ENCODE measurements around the gene BECN2.
"Not testable (repeated sequence)": the region's sequence is repeated elsewhere in the genome, so short reads cannot be mapped to it uniquely, and the experiment has no call there.

Gene BECN2

DNA sequence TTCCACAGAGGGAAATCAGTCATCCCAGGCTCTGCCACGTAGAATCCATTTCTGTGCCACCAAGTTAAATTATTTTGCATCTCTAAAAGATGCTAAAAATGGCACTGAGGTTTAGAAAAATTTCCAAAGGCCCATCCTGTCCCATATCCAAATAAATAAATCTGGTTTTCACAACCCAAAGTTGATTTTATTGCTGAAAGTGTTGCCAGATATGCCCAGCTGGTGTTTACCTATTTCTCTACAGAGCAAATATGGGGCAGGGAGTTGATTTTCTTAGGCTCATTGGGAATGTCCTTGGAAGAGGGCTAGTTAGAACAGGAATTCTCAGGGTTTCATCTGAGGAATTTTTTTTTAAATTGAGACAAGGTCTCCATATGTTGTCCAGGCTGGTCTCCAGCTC is 22.4 kb downstream of the BECN2 start:
- no peak for DNase-seq

DNA sequence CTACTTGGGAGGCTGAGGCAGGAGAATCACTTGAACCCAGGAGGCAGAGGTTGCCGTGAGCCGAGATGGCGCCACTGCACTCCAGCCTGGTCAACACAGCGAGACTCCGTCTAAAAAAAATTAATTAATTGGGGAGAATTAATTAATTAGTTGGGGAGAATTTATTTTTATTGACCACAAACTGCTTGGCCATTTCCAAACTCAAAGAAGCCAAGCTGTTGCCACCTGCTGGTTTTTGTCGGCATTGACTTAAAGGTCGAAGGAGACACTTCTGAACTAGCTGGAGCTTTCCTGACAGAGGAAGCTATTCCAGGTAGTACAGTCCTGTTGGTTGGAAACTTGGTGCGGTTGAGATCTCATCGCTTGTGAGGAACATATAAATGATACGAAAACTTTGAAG is 28.2 kb downstream of the BECN2 start:
- DNase-seq = no peak

DNA sequence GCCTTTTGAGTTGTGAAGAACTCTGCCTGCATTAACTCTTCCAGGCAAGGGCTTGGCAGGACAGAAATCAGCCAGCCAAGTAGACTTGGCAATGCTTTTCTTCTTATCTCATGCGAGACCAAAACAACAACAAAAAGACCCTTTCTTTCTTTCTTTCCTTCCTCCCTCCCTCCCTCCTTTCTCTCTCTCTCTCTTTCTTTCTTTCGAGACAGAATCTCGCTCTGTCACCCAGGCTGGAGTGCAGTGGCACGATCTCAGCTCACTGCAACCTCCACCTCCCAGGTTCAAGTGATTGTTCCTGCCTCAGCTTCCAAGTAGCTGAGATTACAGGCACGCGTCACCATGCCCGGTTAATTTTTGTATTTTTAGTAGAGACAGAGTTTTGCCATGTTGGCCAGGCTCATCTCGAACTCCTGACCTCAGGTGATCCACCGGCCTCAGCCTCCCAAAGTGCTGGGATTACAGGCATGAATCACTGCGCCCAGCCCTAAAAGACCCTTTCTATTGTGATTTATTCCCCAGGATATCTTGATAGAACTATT is 30.9 kb downstream of the BECN2 start:
- DNase-seq = not testable (repeated sequence)

DNA sequence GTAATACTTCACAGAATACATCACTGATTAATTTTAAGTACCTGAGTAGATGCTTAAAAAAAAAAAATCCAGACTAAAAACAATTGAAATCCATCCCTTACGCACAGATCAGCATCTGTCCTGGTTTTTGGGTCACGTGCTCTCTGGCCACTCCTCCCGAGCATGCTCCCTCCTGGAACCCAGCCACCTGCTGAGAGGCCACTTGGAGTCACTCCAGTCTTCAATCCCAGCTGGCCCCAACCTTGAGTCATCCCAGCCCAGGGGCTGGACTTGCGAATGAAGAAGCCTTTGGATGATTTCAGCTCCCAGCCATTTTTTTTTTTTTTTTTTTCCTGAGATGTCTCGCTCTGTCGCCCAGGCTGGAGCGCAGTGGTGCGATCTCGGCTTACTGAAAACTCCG is 32.5 kb downstream of the BECN2 start:
- DNase-seq = no peak

DNA sequence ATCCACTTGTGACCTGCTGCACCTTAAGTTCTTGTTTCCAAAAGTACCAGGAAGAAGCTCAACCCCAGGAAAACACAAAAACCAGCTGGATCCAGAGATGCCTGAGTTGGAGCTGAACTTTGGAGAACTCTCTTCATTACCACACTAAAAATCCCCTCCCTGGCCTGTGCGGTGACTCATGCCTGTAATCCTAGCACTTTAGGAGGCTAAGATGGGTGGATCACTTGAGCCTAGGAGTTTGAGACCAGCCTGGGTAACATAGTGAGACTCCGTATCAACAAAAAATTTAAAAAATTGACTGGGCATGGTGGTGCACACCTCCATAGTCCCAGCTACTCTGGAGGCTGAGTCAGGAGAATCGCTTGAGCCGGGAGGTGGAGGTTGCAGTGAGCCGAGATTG is 35.2 kb downstream of the BECN2 start:
- DNase-seq = no peak

DNA sequence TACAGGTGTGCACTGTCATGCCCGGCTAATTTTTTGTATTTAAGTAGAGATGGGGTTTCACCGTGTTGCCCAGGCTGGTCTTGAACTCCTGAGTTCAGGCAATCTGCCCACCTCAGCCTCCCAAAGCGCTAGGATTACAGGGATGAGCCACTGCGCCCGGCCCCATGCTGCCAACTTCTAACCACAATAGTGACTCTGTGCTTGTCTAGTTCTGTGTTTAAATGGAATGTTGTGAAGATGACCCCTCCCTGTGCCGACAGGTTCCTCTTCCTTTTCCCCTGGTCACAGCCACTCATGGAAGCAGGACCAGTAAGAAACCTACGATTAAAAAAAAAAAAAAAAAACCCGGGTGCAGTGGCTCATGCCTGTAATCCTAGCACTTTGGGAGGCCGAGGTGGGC is 36.6 kb downstream of the BECN2 start:
- no peak for DNase-seq

DNA sequence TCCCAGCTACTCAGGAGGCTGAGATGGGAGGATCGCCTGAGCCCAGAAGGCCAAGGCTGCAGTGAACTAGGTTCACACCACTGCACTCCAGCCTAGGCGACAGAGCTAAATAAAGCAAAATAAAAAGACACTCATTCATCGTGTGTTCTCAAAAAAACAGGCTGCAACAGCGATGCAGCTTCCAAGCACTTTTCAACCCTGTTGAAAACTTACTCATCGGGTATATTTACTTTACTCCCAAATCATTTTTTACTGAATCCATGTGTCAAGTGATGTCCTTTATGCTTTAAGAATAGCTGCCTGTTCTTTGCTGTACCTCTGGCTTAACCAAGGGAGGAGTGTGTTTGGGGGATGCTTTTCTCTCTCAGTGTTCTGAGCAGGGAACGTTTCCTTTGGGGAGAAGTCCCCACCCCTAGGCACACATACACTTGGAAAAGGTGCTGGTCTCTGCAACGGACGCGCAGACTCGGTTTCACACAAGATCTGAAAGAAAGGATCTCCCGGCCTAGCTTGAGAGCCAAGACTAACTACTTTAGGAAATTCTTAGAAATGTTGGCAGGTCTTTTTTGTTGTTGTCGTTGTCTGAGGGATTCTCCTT is 39.9 kb downstream of the BECN2 start:
- no peak for DNase-seq

DNA sequence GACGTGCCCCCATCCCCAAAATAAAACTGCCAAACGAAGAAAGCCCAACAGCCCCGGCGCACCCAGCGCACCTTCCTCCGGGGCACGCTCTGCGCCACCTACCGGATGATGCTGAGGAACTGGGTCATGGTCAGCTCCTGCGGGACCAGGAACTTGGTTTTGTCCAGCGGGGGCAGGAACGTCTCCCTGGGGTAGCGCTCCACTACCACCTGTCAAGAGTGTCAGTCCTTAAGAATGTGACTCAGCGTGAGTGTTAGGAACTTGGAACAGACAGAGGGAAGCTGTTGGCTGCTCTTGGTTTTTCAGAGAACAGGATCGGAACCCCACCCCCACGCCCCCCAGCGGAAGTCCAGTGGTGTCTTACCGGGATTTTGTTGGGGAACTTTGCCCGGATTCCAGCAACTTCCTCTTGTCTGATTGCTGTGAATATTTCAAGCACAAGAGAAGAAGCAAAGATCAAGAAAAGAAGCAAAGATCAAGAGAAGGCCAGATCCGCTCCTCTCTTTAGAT is 40.9 kb downstream of the BECN2 start:
- DNase-seq = peak; percentile 29

DNA sequence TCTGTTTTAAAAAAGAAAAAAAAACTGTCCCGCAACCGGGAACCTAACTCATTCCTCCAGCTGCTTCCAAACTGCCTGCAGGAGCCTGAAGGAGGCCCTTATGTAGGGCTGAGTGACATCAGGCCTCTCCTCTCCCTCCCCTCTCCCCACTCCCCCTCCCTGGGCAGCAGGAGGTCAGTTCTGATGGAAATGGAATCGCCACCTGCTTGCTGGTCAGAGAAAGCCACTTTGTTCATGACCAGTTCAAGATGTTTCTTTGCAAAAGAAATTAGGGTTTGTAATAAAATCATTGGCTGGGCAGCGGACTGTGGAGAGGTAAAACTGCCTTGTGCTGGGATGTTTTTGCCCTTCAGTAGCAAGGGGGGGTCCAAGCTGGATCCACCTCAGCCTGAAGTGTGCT is 41.5 kb downstream of the BECN2 start, which contains the start of gene MAP1LC3C:
Gene MAP1LC3C (minus strand): TSS at position 73 of the 400 bp plus-strand sequence. CDS start 90 bp downstream, outside the sequence.
- DNase-seq = no peak

DNA sequence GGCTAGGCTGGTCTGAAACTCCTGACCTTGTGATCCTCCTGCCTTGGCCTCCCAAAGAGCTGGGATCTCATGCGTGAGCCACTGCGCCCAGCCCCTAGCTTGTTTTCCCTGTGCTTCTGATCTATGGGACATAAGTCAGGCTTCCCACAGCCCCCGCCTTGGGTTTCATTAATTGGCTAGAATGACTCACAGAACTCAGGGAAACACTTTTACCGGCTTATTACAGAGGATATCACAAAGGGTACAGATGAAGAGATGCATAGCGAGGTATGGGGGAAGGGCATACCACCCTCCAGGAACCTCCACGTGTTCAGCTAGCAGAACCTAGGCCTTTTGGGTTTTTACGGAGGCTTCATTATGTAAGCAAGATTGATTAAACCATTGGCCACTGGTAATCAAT is 42.9 kb downstream of the BECN2 start:
- no peak for DNase-seq

DNA sequence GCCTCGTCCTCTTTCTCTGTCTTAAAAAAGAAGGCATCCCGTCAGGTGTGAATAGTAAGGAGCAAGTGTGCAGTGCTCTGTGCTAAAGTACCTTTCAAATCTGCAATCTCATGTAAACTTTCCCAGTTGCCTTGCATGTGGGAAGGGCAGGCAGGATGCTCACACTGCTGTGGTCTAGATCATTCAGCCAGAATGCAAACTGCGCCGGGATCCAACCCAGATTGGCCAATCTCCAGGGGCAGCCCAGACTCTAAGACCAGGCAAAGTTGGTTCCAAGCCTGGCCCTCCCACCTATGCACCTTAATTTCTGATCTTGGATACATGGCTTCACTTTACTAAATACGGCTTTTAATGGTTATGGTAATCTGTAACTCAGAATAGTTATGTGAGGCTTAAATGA is 44.5 kb downstream of the BECN2 start:
- no peak for DNase-seq

DNA sequence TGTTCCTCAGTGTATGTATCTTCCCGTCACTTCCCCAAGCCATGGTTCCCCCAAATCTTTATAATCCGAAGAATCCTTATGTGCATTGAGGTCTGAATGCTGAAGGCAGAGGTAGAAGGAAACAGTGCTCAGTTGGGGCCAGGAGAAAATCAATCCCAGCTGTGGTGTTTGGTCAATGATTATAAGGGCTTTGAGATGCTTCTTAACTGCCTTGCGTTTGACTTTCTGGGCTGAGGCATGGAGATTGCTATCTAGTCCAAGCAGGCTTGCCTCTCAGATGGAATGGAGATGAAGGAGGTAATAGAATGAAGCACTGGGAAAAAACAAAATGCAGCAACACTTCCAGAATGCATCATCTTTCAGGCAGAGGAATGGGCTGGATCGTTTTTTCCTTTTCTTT is 44.9 kb downstream of the BECN2 start:
- no peak for DNase-seq

DNA sequence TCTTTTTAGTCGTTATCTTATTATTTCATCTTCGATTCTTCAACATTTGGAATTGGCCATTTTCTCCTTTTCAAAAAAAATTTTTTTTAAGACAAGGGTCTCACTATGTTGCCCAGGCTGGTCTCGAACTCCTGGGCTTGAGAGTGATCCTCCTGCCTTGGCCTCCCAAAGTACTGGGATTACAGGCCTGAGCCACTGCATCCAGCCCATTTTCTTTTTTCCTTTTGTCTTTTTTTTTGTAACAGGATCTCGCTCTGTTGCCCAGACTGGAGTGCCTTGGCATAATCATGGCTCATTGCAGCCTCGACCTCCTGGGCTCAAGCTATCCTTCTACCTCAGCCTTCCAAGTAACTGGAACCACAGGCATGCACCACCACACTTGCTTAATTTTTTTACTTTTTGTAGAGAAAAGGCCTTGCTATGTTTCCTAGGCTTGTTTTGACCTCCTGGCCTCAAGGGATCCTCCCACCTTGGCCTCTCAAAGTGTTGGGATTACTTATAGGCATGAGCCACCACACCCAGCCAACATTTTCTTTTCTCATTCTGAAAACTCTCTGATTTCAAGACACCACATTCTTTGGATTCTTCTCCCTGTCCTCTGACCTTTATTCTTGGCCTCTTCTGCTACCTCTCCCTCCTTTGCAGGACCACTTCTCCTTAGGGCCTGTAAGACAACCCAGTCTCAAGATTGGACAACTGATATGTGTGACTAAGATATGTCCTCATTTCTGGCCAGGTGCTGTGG is 47.4 kb downstream of the BECN2 start:
- DNase-seq = no peak

DNA sequence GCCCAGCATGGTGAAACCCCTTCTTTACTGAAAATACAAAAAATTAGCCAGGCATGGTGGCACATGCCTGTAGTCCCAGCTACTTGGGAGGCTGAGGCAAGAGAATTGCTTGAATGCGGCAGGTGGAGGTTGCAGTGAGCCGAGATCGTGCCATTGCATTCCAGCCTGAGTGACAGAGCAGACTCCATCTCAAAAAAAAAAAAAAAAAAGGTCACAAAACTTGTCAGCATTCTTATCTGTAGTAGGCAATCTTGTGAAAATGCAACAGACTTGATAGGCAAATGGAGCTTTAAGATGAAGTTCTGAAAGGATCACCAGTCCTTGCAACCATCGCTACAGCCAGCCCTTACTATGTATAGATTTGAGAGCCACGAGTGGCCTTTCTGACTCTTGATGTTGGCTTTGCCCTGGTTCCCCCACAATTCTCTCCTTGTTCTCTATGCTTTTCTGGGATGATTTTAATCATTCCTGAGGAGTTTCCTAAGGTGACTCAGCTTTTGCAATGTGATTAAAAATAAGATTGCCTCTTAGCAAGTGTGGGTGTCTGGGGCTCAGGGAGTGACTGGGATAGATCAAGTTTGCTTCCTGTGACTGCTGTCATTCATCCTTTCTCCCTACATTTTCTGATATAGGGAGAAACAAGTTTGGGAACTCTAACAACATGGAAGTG is 48.4 kb downstream of the BECN2 start:
- no peak for DNase-seq

DNA sequence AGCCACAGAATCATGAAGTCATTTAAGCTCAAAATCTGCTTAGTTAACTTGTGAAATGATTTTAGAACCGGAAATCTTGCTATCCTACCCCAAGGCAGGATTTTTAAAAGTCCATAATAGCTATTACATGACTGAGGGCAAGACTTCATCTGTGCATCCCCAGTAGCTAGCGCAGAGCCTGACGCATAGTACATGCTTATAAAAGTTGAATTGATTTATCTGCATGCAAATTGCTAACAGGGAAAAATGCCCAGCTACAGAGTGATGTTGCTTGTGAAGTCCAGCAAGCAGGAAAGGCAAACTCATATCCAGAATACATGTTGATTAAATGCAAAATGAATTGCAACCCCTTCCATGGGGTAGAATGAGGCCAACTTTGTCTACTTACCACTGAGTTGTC is 49.4 kb downstream of the BECN2 start:
- no peak for DNase-seq
